Mesothelial cell of epicardium (in vitro differentiated cells): Measurements from ENCODE around the gene EIF3I. TPM values are rescaled to one million over a fixed set of nuclear protein-coding genes. Genes with fewer than 3 reads are reported as not detected.

Experiments used
- DNase-seq, 2 experiments: peaks; one replicate each; pipeline ENCODE4 v3.0.0; 2021; ENCODE audit warnings: low spot score in 2 of 2; ENCODE audit not compliant: unreplicated experiment in 2 of 2
- H3K27ac Mint-ChIP-seq: 2 replicates; pipeline ENCODE4 v1.8.0; 2021; ENCODE audit warnings: mixed read lengths
- H3K27me3 Mint-ChIP-seq: 2 replicates; pipeline ENCODE4 v1.8.0; 2021; ENCODE audit warnings: low read depth, mixed read lengths
- H3K36me3 Mint-ChIP-seq: 2 replicates; pipeline ENCODE4 v1.8.0; 2021; ENCODE audit warnings: mixed read lengths
- H3K4me1 Mint-ChIP-seq: 2 replicates; pipeline ENCODE4 v1.8.0; 2021; ENCODE audit warnings: mixed read lengths
- H3K4me3 Mint-ChIP-seq: 2 replicates; pipeline ENCODE4 v1.8.0; 2021; ENCODE audit warnings: mild to moderate bottlenecking, moderate library complexity, mixed read lengths
- H3K9me3 Mint-ChIP-seq: 2 replicates; pipeline ENCODE4 v1.8.0; 2021; ENCODE audit warnings: mixed read lengths
- total RNA-seq: library from RNA; stranded (reverse); gene quantifications from 3 replicates; pipeline ENCODE4 v1.2.1, GENCODE V29; 2021
- TF ChIP-seq, protein P1 (sequence below): fragments of 200-600 bp; sonication (generic); IDR thresholded peaks from one replicate; pipeline ENCODE4 v1.5.0; 2021; ENCODE audit warnings: antibody characterized with exemption; ENCODE audit not compliant: unreplicated experiment

Gene EIF3I
- total RNA-seq, 1 donor from 2014 or later: 146 TPM

DNA sequence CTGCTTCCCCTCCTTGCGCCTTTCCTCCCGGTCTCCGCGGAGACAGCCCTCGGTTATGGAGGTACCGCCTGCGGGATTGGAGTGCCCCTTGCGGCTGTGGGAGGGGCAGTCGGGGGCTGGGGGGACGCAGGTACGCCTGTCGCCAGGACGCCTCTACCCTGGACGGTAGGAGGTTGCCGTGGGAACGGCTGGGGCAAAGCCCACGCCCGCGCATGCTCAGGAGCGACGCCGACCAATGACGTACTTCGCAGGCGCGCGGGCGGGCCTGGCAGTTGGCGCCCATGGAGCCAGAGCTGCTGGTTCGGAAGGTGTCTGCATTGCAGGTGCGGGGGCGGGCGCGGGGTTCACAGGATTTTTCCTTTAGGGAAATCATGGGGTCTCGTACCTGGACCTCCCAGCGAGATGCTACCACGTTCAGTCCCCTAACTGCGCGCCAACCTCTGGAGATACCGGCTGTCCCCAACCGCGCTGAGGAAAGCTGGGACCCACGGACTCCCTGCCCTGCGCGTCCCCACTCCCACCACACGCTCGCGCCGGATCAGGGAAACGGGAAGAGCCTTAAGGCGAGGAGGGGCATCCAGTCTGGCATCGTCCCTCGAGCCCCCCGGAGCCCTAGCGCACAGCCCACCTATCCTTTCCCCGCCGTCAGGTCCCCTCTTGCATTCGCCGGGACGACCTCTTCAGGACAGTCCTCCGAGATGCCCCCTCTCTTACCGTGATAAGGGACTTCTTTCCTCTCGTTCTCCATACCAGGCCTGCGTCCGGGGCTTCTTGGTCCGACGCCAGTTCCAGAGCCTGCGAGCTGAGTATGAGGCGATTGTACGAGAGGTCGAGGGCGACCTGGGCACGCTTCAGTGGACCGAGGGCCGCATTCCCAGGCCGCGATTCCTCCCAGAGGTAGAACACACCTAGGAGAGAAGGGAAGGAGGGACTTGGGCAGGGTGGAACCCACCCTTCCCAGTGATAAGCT lies 16.5 kb upstream of the EIF3I start, which contains the start of gene IQCC:
TSS of gene IQCC (plus strand) at position 271 of the 970 bp plus-strand sequence. CDS start at position 282, 11 bp downstream.
- Mint-ChIP-seq H3K4me1 (peaks cover 23% of the 10 kb centered on the region), H3K4me3 (peak within 1 kb of the TSS; percentile 89), H3K36me3 (no peaks in the 10 kb centered on the region), H3K27ac (peak within 1 kb of the TSS; percentile 86), H3K9me3 (no peaks in the 10 kb centered on the region), H3K27me3 (no peaks in the 10 kb centered on the region)
- TF ChIP-seq, protein P1, sequence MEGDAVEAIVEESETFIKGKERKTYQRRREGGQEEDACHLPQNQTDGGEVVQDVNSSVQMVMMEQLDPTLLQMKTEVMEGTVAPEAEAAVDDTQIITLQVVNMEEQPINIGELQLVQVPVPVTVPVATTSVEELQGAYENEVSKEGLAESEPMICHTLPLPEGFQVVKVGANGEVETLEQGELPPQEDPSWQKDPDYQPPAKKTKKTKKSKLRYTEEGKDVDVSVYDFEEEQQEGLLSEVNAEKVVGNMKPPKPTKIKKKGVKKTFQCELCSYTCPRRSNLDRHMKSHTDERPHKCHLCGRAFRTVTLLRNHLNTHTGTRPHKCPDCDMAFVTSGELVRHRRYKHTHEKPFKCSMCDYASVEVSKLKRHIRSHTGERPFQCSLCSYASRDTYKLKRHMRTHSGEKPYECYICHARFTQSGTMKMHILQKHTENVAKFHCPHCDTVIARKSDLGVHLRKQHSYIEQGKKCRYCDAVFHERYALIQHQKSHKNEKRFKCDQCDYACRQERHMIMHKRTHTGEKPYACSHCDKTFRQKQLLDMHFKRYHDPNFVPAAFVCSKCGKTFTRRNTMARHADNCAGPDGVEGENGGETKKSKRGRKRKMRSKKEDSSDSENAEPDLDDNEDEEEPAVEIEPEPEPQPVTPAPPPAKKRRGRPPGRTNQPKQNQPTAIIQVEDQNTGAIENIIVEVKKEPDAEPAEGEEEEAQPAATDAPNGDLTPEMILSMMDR: peak; percentile 10
- peak; percentile 84 to 89 for DNase-seq

DNA sequence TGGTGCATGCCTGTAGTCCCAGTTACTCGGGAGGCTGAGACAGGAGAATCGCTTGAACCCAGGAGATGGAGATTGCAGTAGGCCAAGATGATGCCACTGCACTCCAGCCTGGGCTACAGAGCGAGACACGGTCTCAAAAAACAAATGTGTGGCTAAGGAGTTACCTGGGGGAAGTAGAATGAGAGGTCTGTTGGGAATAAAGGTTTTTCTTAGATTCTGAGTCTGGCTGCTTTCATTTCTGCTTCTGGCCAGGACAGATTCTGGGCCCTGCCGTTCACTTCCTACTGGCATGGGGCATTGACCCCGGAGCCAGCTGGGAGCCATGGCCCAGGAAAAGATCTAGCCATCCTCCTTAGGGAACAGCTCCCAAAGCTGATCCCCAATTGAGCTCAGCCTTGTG lies 13.7 kb upstream of the EIF3I start:
- DNase-seq: no peak
- H3K27ac Mint-ChIP-seq: no peak overlapping the region
- no peak overlapping the region for H3K4me3 Mint-ChIP-seq
- TF ChIP-seq, protein P1: no peak
- H3K36me3 Mint-ChIP-seq: no peaks in the 10 kb centered on the region
- H3K9me3 Mint-ChIP-seq: no peaks in the 10 kb centered on the region
- H3K27me3 Mint-ChIP-seq: no peaks in the 10 kb centered on the region
- H3K4me1 Mint-ChIP-seq: peaks cover 14% of the 10 kb centered on the region

DNA sequence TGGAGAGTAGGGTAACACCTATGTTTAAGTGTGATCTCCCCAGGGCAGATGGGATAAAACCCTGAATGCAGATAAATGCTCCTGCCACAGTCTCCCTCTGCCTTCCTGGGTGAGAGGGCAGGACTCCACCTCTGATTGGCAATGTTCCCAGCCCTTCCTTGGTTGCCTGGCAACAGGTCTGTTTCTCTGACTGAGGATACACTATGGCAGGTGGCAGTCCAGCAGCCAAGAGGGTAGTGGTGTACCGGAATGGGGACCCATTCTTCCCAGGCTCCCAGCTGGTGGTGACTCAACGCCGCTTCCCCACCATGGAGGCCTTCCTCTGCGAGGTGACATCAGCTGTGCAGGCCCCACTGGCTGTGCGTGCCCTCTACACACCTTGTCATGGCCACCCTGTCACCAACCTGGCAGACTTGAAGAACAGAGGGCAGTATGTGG lies 13.3 kb upstream of the EIF3I start, which contains the start of gene DCDC2B:
TSS of gene DCDC2B (plus strand) at position 199 of the 438 bp plus-strand sequence. CDS start at position 204, 5 bp downstream.
- Mint-ChIP-seq H3K4me3 (no peak within 1 kb of the TSS), H3K4me1 (peaks cover 14% of the 10 kb centered on the region), H3K27me3 (no peaks in the 10 kb centered on the region), H3K9me3 (no peaks in the 10 kb centered on the region), H3K36me3 (no peaks in the 10 kb centered on the region), H3K27ac (no peak within 1 kb of the TSS)
- DNase-seq: no peak
- TF ChIP-seq, protein P1: no peak

DNA sequence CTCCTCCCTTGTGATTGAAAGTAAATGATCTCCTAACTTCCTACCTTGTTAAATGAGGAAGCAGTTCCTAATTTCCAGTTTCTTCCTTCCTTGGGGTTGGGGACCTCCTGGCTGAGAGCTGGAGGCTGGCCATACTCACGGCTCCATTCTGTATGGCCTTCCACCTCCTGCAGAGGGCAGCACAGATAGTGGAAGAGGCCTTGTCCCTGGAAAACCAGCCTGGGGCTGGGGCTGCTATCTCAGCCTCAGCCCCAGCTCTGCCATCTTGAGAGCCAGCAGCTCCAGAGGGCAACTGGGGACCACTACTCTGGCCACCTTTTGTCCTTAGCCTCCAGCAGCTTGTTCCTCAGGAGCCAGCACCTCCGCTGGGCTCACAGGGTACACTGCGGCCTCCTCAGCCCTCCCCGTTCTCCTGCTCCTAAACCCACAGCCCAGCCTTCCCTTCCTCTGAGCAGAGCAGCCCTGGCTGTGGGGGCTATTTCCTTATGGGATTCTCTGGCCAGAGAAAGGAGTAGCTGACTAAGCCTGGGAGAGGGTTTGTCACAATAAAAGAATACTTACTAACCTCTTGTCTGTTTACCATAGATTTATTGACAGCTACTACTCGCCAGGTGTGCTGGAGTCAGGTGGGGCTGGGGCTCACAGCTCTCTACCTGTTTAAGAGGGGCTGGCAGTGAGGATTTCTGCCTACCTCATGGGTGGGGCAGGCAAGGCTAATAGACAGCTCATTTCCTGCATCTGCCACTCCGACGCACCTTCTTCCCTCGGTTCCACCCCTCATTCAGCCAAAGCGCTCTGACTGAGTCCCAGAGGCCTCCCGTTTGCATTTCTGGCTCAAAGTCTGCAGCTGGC lies 6.4 kb upstream of the EIF3I start:
- Mint-ChIP-seq H3K4me1 (peaks cover 5% of the 10 kb centered on the region), H3K4me3 (no peak overlapping the region), H3K36me3 (no peaks in the 10 kb centered on the region), H3K27ac (no peak overlapping the region), H3K27me3 (no peaks in the 10 kb centered on the region), H3K9me3 (no peaks in the 10 kb centered on the region)
- DNase-seq: peak in 1 of 2 experiments; percentile 62
- TF ChIP-seq, protein P1: peak; percentile 45

DNA sequence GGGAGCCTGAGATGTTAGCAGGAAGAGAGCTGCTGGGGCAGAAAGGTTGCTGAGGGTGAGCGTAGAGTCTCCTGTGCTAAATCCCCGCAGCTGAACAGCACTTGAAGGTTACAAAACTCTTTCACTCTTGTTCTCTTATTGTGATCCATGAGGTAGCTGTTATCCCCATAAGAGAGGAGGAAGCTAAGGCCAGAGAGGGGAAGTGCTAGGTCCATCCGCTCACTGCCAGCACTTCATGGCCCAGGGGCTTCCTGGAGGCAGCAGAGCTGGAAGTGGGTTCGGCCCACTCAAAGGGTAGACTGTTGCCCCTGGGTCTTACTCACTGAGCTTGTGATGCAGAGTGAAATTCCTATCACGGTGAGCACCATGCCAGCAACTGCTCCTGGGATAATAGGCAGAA lies 5.6 kb upstream of the EIF3I start:
- no peaks in the 10 kb centered on the region for H3K9me3 Mint-ChIP-seq
- TF ChIP-seq, protein P1: no peak
- DNase-seq: no peak
- no peaks in the 10 kb centered on the region for H3K36me3 Mint-ChIP-seq
- H3K4me1 Mint-ChIP-seq: peaks cover 12% of the 10 kb centered on the region
- H3K4me3 Mint-ChIP-seq: no peak overlapping the region
- H3K27me3 Mint-ChIP-seq: no peaks in the 10 kb centered on the region
- H3K27ac Mint-ChIP-seq: no peak overlapping the region
